Activated T-cell treated with anti-CD3 and anti-CD28 coated beads, Interleukin-2, amount 50 U/mL, for 24 hours (primary cell): ENCODE results near the gene ZNF521.

ENCODE experiments used
- DNase-seq: peaks from one replicate; pipeline ENCODE4 v3.0.0-alpha.2; 2020
- H3K27ac Mint-ChIP-seq: 2 replicates; pipeline ENCODE4 v1.8.0; 2020; ENCODE audit warnings: mild to moderate bottlenecking, mixed read lengths
- H3K27me3 Mint-ChIP-seq: 2 replicates; pipeline ENCODE4 v1.8.0; 2020; ENCODE audit warnings: mixed read lengths
- H3K36me3 Mint-ChIP-seq: 2 replicates; pipeline ENCODE4 v1.8.0; 2020; ENCODE audit warnings: low read depth, mixed read lengths
- H3K4me1 Mint-ChIP-seq: 2 replicates; pipeline ENCODE4 v1.8.0; 2020; ENCODE audit warnings: low read depth, mixed read lengths
- H3K4me3 Mint-ChIP-seq: 2 replicates; pipeline ENCODE4 v1.8.0; 2020; ENCODE audit warnings: mild to moderate bottlenecking, moderate library complexity, mixed read lengths
- H3K9me3 Mint-ChIP-seq: 2 replicates; pipeline ENCODE4 v1.8.0; 2020; ENCODE audit warnings: mixed read lengths

The ZNF521 gene

DNA sequence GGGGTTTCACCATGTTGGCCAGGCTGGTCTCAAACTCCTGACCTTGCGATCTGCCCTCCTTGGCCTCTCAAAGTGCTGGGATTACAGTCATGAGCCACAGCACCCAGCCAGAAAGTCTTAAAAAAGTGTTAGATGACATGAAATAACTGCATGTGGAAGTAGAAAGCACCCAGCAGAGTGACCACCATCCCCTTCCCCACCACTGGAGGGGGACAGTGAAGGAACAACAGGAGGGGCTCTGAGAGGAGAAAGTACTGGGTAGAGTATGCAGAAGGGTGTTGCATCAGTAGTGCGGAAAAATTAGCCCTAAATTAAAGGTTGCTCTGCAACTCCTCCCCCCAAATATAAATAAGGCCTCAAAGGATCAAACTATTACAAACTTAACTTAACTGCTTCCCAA, 230.5 kb downstream of the ZNF521 start:
- no peaks in the 10 kb centered on the region for H3K36me3 Mint-ChIP-seq
- H3K27ac Mint-ChIP-seq, result no peak overlapping the region
- no peaks in the 10 kb centered on the region for H3K4me1 Mint-ChIP-seq
- no peak for DNase-seq
- H3K4me3 Mint-ChIP-seq, result no peak overlapping the region
- H3K27me3 Mint-ChIP-seq, result peaks cover 3% of the 10 kb centered on the region
- H3K9me3 Mint-ChIP-seq, result peaks cover 7% of the 10 kb centered on the region

DNA sequence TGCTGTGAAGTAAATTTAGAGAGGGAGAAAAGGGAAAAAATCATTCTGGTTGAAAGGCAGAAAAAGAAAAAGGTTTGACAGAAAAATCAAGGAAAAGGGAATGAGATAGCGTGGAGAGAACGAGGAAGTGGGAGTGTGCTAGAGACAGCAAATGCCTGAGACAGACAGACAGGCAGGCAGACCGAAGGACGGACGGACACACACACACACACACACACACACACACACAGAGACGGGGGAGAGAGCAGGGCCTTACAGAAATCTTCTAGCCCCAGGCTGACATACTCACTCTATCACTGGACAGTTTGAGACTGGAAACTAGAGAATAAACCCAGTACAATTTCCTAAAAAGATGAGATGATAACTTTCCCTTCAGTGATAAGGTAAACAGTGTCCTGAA, 238.4 kb downstream of the ZNF521 start:
- no peak for DNase-seq
- peaks cover 7% of the 10 kb centered on the region for H3K9me3 Mint-ChIP-seq
- no peaks in the 10 kb centered on the region for H3K4me1 Mint-ChIP-seq
- H3K27me3 Mint-ChIP-seq, result peaks cover 3% of the 10 kb centered on the region
- H3K4me3 Mint-ChIP-seq, result no peak overlapping the region
- H3K27ac Mint-ChIP-seq, result no peak overlapping the region
- no peaks in the 10 kb centered on the region for H3K36me3 Mint-ChIP-seq

DNA sequence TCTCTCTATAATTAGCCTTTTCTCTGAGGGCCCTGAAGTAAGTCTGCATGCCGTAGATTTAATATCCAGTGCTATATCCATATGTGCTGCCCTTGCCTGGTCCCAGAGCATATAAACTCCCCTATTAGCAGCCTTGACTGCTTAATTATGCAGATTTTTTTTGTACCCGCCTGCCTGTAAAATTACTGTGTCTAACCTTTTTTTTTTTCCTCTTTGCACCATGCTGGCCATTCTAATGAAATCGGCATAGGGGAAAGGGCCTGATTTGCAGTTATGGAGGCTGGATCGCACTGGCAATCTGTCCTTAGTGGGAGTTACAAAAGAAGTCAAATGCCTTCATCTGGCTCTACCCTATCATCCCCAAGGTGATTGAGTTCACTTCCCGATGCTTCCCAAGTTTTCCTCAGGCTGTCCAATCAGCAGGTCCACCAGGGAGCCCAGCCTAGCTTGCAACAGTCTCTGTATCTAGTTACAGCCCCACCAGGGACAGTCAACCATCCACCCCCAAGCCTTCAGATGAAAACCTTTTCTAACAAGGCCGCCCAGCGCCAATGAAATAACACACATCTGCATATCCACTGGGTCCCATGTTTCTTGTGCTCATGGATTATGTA, 239.0 kb downstream of the ZNF521 start:
- Mint-ChIP-seq H3K4me3 (no peak overlapping the region), H3K27me3 (peaks cover 3% of the 10 kb centered on the region)

GRCh38 chr18:25111377-25112288, 240.3 kb downstream of the ZNF521 start:
- no peak overlapping the region for H3K27ac Mint-ChIP-seq
- no peaks in the 10 kb centered on the region for H3K9me3 Mint-ChIP-seq
- no peaks in the 10 kb centered on the region for H3K36me3 Mint-ChIP-seq
- no peaks in the 10 kb centered on the region for H3K4me1 Mint-ChIP-seq
- H3K4me3 Mint-ChIP-seq, result no peak overlapping the region
- peaks cover 3% of the 10 kb centered on the region for H3K27me3 Mint-ChIP-seq
- no peak for DNase-seq

More for the DNA sequence above, 239.0 kb downstream of the ZNF521 start:
- Mint-ChIP-seq H3K36me3 (no peaks in the 10 kb centered on the region), H3K4me1 (no peaks in the 10 kb centered on the region), H3K27ac (no peak overlapping the region), H3K9me3 (peaks cover 6% of the 10 kb centered on the region)
- DNase-seq, result no peak

DNA sequence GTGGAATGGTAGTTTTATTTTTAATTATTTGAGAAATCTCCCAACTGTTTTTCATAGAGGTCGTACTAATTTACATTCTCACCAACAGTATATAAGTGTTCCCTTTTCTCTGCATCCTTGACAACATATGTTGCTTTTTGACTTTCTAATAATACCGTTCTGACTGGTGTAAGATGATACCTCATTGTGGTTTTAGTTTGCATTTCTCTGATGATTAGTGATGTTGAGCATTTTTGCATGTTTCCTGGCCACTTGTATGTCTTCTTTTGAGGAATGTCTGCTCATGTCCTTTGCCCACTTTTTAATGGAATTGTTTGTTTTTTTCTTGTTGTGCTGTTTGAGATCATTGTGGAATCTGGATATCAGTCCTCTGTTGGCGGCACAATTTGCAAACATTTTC, 242.5 kb downstream of the ZNF521 start:
- no peak overlapping the region for H3K27ac Mint-ChIP-seq
- no peak for DNase-seq
- H3K36me3 Mint-ChIP-seq, result no peaks in the 10 kb centered on the region
- H3K9me3 Mint-ChIP-seq, result no peaks in the 10 kb centered on the region
- H3K27me3 Mint-ChIP-seq, result peaks cover 3% of the 10 kb centered on the region
- no peaks in the 10 kb centered on the region for H3K4me1 Mint-ChIP-seq
- no peak overlapping the region for H3K4me3 Mint-ChIP-seq

- H3K4me3 Mint-ChIP-seq, result no peak overlapping the region
- no peaks in the 10 kb centered on the region for H3K9me3 Mint-ChIP-seq
- H3K27me3 Mint-ChIP-seq, result no peaks in the 10 kb centered on the region
- H3K4me1 Mint-ChIP-seq, result no peaks in the 10 kb centered on the region
- no peak overlapping the region for H3K27ac Mint-ChIP-seq
- H3K36me3 Mint-ChIP-seq, result no peaks in the 10 kb centered on the region
- no peak for DNase-seq
Measured at GRCh38 chr18:25103468-25104155, 248.4 kb downstream of the ZNF521 start.

DNA sequence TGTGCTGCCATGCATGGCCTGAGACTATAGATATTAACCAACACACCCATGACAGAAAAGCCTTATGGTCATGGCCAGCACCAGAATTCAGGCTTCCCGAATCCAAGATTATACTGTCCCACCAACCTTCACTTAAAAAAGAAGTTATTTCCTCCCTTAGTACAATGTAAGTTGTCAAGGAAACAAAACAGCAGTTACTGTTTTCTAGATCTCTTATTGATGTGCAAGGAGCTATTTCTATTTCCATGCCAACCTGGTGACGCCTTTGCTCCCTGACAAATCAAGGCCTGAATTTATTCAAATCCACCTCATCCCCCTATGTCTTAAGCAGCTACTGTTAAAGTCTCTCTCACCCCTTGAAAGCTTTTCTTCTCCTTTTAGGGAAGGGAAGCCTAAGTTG, 249.3 kb downstream of the ZNF521 start:
- no peaks in the 10 kb centered on the region for H3K4me1 Mint-ChIP-seq
- DNase-seq, result no peak
- H3K9me3 Mint-ChIP-seq, result no peaks in the 10 kb centered on the region
- H3K27me3 Mint-ChIP-seq, result no peaks in the 10 kb centered on the region
- no peak overlapping the region for H3K4me3 Mint-ChIP-seq
- H3K27ac Mint-ChIP-seq, result no peak overlapping the region
- no peaks in the 10 kb centered on the region for H3K36me3 Mint-ChIP-seq

- Mint-ChIP-seq H3K27ac (no peak overlapping the region), H3K4me3 (no peak overlapping the region), H3K4me1 (no peaks in the 10 kb centered on the region), H3K27me3 (no peaks in the 10 kb centered on the region), H3K9me3 (no peaks in the 10 kb centered on the region), H3K36me3 (no peaks in the 10 kb centered on the region)
- no peak for DNase-seq
Measured at GRCh38 chr18:25100418-25100817, 251.5 kb downstream of the ZNF521 start.

DNA sequence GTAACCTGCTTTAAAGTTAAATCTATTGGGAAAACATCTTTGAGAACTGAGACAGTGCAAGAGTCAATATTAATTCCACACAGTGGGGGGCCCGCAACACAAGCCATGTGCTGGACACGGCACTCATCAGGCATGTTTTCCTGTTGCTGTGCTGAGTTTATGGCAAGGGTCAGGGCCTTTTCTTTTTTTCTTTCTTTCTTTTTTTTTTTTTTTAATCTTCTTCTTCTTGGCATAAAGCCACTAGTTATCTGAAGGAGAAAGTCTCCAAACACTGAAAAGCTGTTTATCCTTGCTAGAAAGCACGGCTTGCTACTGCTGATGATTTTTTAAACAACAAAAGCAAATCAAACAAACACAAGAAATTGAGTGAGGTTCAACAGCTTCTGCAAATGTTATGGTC, 252.1 kb downstream of the ZNF521 start:
- no peaks in the 10 kb centered on the region for H3K4me1 Mint-ChIP-seq
- no peaks in the 10 kb centered on the region for H3K9me3 Mint-ChIP-seq
- no peak for DNase-seq
- H3K27me3 Mint-ChIP-seq, result no peaks in the 10 kb centered on the region
- no peak overlapping the region for H3K27ac Mint-ChIP-seq
- H3K4me3 Mint-ChIP-seq, result no peak overlapping the region
- no peaks in the 10 kb centered on the region for H3K36me3 Mint-ChIP-seq

GRCh38 chr18:25097569-25098056, 254.4 kb downstream of the ZNF521 start:
- H3K36me3 Mint-ChIP-seq, result no peaks in the 10 kb centered on the region
- H3K27me3 Mint-ChIP-seq, result no peaks in the 10 kb centered on the region
- DNase-seq, result no peak
- no peak overlapping the region for H3K4me3 Mint-ChIP-seq
- no peaks in the 10 kb centered on the region for H3K4me1 Mint-ChIP-seq
- H3K9me3 Mint-ChIP-seq, result no peaks in the 10 kb centered on the region
- H3K27ac Mint-ChIP-seq, result no peak overlapping the region

DNA sequence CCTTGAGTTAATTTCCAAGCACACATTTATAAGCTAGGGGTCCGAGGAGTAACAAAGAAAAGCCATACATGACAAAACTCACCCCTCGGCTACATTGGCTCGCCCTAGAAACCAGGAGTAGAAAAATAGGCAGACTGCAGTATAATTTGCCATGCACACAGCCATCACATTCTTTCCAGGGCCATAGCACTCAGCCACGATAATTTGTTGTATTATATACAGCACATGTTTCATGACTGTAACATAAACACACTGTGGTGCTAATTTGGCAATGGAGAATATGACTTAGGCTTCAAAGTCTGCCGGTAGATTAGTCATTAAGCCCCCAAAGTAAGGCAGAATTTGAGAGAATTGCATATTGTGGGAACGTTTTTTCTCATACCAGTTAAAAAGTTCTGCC, 254.9 kb downstream of the ZNF521 start:
- H3K27me3 Mint-ChIP-seq, result no peaks in the 10 kb centered on the region
- DNase-seq, result no peak
- H3K9me3 Mint-ChIP-seq, result no peaks in the 10 kb centered on the region
- H3K36me3 Mint-ChIP-seq, result no peaks in the 10 kb centered on the region
- H3K4me1 Mint-ChIP-seq, result no peaks in the 10 kb centered on the region
- H3K27ac Mint-ChIP-seq, result no peak overlapping the region
- H3K4me3 Mint-ChIP-seq, result no peak overlapping the region

DNA sequence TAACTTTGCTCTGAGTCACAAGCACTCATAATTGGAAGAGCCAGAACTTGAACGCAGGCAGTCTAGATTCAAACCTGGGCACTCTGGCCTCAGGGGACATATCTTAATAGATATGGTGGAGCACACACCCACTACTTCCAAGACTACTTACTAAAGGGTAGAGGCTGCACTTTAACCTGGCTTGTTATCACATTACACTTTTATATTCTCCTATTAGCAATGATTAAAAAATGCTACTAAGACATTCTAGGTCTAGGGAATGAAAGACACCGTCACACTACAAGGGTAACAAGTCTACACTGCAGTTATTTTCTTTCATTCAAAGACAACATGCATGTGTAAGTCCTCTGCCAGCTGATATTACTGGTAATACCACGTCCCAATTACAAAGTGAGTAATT, 258.8 kb downstream of the ZNF521 start:
- Mint-ChIP-seq H3K4me3 (no peak overlapping the region), H3K27me3 (no peaks in the 10 kb centered on the region), H3K27ac (no peak overlapping the region), H3K36me3 (no peaks in the 10 kb centered on the region), H3K9me3 (no peaks in the 10 kb centered on the region), H3K4me1 (no peaks in the 10 kb centered on the region)
- DNase-seq, result no peak

- Mint-ChIP-seq H3K27ac (no peak overlapping the region), H3K4me1 (no peaks in the 10 kb centered on the region), H3K36me3 (no peaks in the 10 kb centered on the region), H3K4me3 (no peak overlapping the region), H3K27me3 (no peaks in the 10 kb centered on the region), H3K9me3 (no peaks in the 10 kb centered on the region)
- no peak for DNase-seq
Measured at GRCh38 chr18:25089470-25089869, 262.5 kb downstream of the ZNF521 start.

DNA sequence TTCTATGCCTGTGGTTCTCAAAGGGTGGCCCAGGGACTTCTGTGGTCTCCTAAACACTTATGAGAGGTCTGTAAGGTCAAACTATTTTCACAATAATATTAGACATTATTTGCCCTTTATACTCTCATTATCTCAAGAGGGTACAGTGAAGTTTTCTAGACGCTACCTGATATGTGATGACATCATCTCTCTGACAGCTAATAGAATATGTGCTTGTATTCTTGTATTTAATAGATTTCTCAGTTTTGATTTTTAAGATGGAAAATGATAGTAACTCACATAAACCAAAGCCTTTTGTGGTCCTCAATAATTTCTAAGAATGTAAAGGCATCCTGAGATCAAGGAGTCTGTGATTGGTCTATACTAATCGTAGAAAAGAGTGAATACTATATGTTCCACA, 265.1 kb downstream of the ZNF521 start:
- H3K4me3 Mint-ChIP-seq, result no peak overlapping the region
- no peaks in the 10 kb centered on the region for H3K27me3 Mint-ChIP-seq
- no peaks in the 10 kb centered on the region for H3K9me3 Mint-ChIP-seq
- H3K27ac Mint-ChIP-seq, result no peak overlapping the region
- no peaks in the 10 kb centered on the region for H3K4me1 Mint-ChIP-seq
- no peaks in the 10 kb centered on the region for H3K36me3 Mint-ChIP-seq
- DNase-seq, result no peak

- Mint-ChIP-seq H3K9me3 (no peaks in the 10 kb centered on the region), H3K27ac (no peak overlapping the region), H3K36me3 (no peaks in the 10 kb centered on the region), H3K27me3 (no peaks in the 10 kb centered on the region), H3K4me3 (no peak overlapping the region), H3K4me1 (no peaks in the 10 kb centered on the region)
- DNase-seq, result no peak
Measured at GRCh38 chr18:25081001-25081400, 271.0 kb downstream of the ZNF521 start.
